Spleen (tissue), 11 donors: ENCODE results near the gene ERFE. TPM values are rescaled to one million over a fixed set of nuclear protein-coding genes. Genes with fewer than 3 reads are reported as not detected.

Experiments used
- DNase-seq: peaks from one replicate; pipeline ENCODE4 v3.0.0-alpha.2; 2020
- H3K27ac ChIP-seq, 8 donors: fragments of 200-600 bp; sonication (generic) in 7 of 8; 1 replicate in 4 of 8; 2 replicates in 4 of 8; pipeline versions ENCODE4 v1.5.0 to v1.8.0; 2016 to 2021; ENCODE audit warnings: inconsistent platforms in 4 of 8, mild to moderate bottlenecking in 4 of 8, moderate library complexity in 1 of 8
- H3K27me3 ChIP-seq, 7 donors: fragments of 200-600 bp; sonication (generic) in 6 of 7; replicated peaks in 1 of 7; 1 replicate in 4 of 7; 2 replicates in 3 of 7; pipeline versions ENCODE4 v1.5.0 to v1.8.0; 2016 to 2021; ENCODE audit warnings: inconsistent platforms in 3 of 7, mild to moderate bottlenecking in 1 of 7
- H3K36me3 ChIP-seq, 6 donors: fragments of 200-600 bp; sonication (generic) in 5 of 6; 1 replicate in 4 of 6; 2 replicates in 2 of 6; pipeline versions ENCODE4 v1.5.0 to v1.8.0; 2016 to 2021; ENCODE audit warnings: inconsistent platforms in 2 of 6
- H3K4me1 ChIP-seq, 6 donors: fragments of 200-600 bp; sonication (generic) in 5 of 6; 1 replicate in 3 of 6; 2 replicates in 3 of 6; pipeline versions ENCODE4 v1.5.0 to v1.8.0; 2016 to 2021; ENCODE audit warnings: inconsistent platforms in 3 of 6
- H3K4me3 ChIP-seq, 8 donors: fragments of 200-600 bp; sonication (generic) in 7 of 8; 1 replicate in 4 of 8; 2 replicates in 4 of 8; pipeline versions ENCODE4 v1.5.0 to v1.8.0; 2016 to 2021; ENCODE audit warnings: inconsistent platforms in 4 of 8, mild to moderate bottlenecking in 4 of 8, moderate library complexity in 2 of 8
- H3K9me3 ChIP-seq, 8 donors: fragments of 200-600 bp; sonication (generic) in 7 of 8; 1 replicate in 4 of 8; 2 replicates in 4 of 8; pipeline versions ENCODE4 v1.5.0 to v1.8.0; 2016 to 2021; ENCODE audit warnings: inconsistent platforms in 4 of 8
- CTCF ChIP-seq, 11 experiments: fragments of 200-600 bp in 7 of 11; fragments of 450-650 bp in 4 of 11; sonication (generic) in 4 of 11; IDR thresholded peaks in 8 of 11; conservative IDR thresholded peaks in 3 of 11; 1 replicate in 7 of 11; 2 replicates in 4 of 11; pipeline versions ENCODE4 v1.4.0 to v1.8.0; 2016 to 2021; ENCODE audit warnings: antibody characterized with exemption in 11 of 11, inconsistent platforms in 4 of 11, mild to moderate bottlenecking in 1 of 11
- POLR2A ChIP-seq, 3 donors: fragments of 450-650 bp; IDR thresholded peaks; one replicate each; pipeline ENCODE4 v1.5.1; 2017; ENCODE audit warnings: antibody characterized with exemption in 3 of 3, mild to moderate bottlenecking in 1 of 3
- POLR2AphosphoS5 ChIP-seq, 3 donors: sonication (generic); formaldehyde crosslinking; IDR thresholded peaks; one replicate each; pipeline ENCODE4 v1.5.1; 2017; ENCODE audit warnings: antibody characterized with exemption in 3 of 3
- WGBS, 5 donors: extraction: QIAGEN DNeasy Blood & Tissue Kit in 3 of 5; methylation state at CpG; one replicate each; pipeline versions ENCODE4 v1.1.5 to v1.1.7; 2013 to 2018; 5-methylcytosine and 5-hydroxymethylcytosine counted together
- intact Hi-C: fragments of 100-400 bp; cut with DNase I; formaldehyde crosslinking; loops from one replicate; pipeline ENCODE4 v1.15.0; 2023; ENCODE audit warnings: low total_unique reads
- polyA plus RNA-seq, 3 donors: library from polyadenylated mRNA; stranded (reverse); fragments of 200-250 nt; gene quantifications; one replicate each; pipeline ENCODE4 v1.2.1, GENCODE V29; 2013
- total RNA-seq, 7 donors: library from RNA; depleted of rRNA in 3 of 7; stranded (reverse); fragments of >200 nt in 3 of 7; fragmentation: NEBNext Ultra II Directional in 4 of 7; extraction: Animal tissue kit (Norgen Biotek cat#: 25700) in 4 of 7; gene quantifications; one replicate each; pipeline versions ENCODE4 v1.1.0 to v1.2.1, GENCODE V29; 2016 to 2021
- donor health status: healthy with polysubstance abuse.
- donor health status: DM: no; HTN: no; CAD: no; lungs with moderate emphysema.
- donor health status: DM: no; HTN: no; CAD: no.
- donor health status: Bipolar disorder and iron deficiency.
- donor health status: healthy.
- donor health status: DM: no; HTN: no; CAD: no.
- donor health status: DM: yes; HTN: yes; CAD: no.

The ERFE gene
- total and polyA plus RNA-seq, 10 donors, result 0.06 to 11.0 (median 1.2) TPM

GRCh38 chr2:238168196-238169047 is 9.7 kb downstream of the ERFE start:
- WGBS, 5 donors, result 80 to 96% (median 94%) methylated on average over 9 to 13 of the region's 13 CpGs
- no peak for DNase-seq
- TF ChIP-seq CTCF (IDR thresholded peaks at IDR 0.05 in 8 of 11, conservative IDR thresholded peaks at IDR 0.05 in 3 of 11), result no peak
- peaks cover 4 to 71% (median 64%) of the 10 kb centered on the region in 6 donors for H3K36me3 ChIP-seq
- intact Hi-C loops, result no loop called here
- peaks cover 0 to 10% (median 9%) of the 10 kb centered on the region in 6 donors for H3K4me1 ChIP-seq
- H3K27ac ChIP-seq, result no peak overlapping the region
- H3K9me3 ChIP-seq, result no peaks in the 10 kb centered on the region
- peaks cover 0 to 19% (median 10%) of the 10 kb centered on the region in 7 donors for H3K27me3 ChIP-seq
- no peak overlapping the region for H3K4me3 ChIP-seq

- intact Hi-C loops, result no loop called here
- H3K36me3 ChIP-seq, result peaks cover 4 to 79% (median 71%) of the 10 kb centered on the region in 6 donors
- no peak for DNase-seq
- peaks cover 0 to 12% (median 2%) of the 10 kb centered on the region in 7 donors for H3K27me3 ChIP-seq
- no peak for TF ChIP-seq POLR2AphosphoS5 (IDR thresholded peaks at IDR 0.05)
- no peak for TF ChIP-seq POLR2A (IDR thresholded peaks at IDR 0.05)
- TF ChIP-seq CTCF (IDR thresholded peaks at IDR 0.05 in 8 of 11, conservative IDR thresholded peaks at IDR 0.05 in 3 of 11), result no peak
- H3K27ac ChIP-seq, result no peak overlapping the region
- peaks cover 0 to 2% (median 1%) of the 10 kb centered on the region in 6 donors for H3K4me1 ChIP-seq
- no peak overlapping the region for H3K4me3 ChIP-seq
- H3K9me3 ChIP-seq, result no peaks in the 10 kb centered on the region
- 62 to 80% (median 68%) methylated on average over 6 of the region's 6 CpGs for WGBS, 5 donors
Observed at GRCh38 chr2:238169048-238169707, 10.4 kb downstream of the ERFE start.

GRCh38 chr2:238169708-238170251 is 11.0 kb downstream of the ERFE start:
- Histone ChIP-seq H3K27ac (no peak overlapping the region), H3K9me3 (no peaks in the 10 kb centered on the region), H3K4me1 (no peaks in the 10 kb centered on the region), H3K4me3 (no peak overlapping the region), H3K27me3 (peaks cover 0 to 6% (median 0%) of the 10 kb centered on the region in 7 donors), H3K36me3 (peaks cover 7 to 85% (median 76%) of the 10 kb centered on the region in 6 donors)
- TF ChIP-seq CTCF (IDR thresholded peaks at IDR 0.05 in 8 of 11, conservative IDR thresholded peaks at IDR 0.05 in 3 of 11) (no peak), POLR2AphosphoS5 (IDR thresholded peaks at IDR 0.05) (no peak), POLR2A (IDR thresholded peaks at IDR 0.05) (no peak)
- DNase-seq, result no peak
- 77 to 89% (median 83%) methylated on average over 5 of the region's 5 CpGs for WGBS, 5 donors
- intact Hi-C loops, result no loop called here
